Measurements from ENCODE around the gene GRIN2A. TPM values are rescaled to one million over a fixed set of nuclear protein-coding genes. Genes with fewer than 3 reads are reported as not detected.

The GRIN2A gene
- polyA plus RNA-seq, 12 donors = 0.11 to 1.00 (median 0.36) TPM; not detected in 2

- DNase-seq = no peak
Observed at GRCh38 chr16:10130538-10130937, 51.7 kb downstream of the GRIN2A start.

GRCh38 chr16:10128397-10129258, 53.6 kb downstream of the GRIN2A start:
- DNase-seq = no peak

DNA sequence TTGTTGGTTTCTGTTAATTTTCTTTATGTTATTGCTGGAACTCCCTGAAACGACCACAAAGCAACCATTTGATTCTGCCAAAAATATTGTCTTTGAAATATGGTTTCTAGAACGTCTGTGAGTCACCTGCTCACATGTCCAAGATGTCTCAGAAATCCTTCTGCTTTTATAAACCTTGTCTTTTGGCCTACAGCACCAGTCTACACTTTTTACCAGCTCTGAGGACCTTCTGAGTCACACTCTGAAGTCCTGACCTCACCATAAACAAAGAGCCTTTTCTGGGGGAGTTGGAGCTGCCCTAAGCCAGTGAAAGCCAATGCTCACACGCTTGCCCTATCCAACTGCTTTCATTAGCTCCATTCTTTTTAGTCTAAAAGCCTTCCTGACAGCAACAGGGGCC, 55.5 kb downstream of the GRIN2A start:
- no peak for DNase-seq

GRCh38 chr16:10123141-10123540, 59.1 kb downstream of the GRIN2A start:
- DNase-seq = no peak

GRCh38 chr16:10122546-10122945, 59.7 kb downstream of the GRIN2A start:
- no peak for DNase-seq

- no peak for DNase-seq
Observed at GRCh38 chr16:10121897-10122425, 60.3 kb downstream of the GRIN2A start.

GRCh38 chr16:10121491-10121890, 60.7 kb downstream of the GRIN2A start:
- no peak for DNase-seq

- no peak for DNase-seq
Observed at GRCh38 chr16:10120953-10121352, 61.3 kb downstream of the GRIN2A start.

DNA sequence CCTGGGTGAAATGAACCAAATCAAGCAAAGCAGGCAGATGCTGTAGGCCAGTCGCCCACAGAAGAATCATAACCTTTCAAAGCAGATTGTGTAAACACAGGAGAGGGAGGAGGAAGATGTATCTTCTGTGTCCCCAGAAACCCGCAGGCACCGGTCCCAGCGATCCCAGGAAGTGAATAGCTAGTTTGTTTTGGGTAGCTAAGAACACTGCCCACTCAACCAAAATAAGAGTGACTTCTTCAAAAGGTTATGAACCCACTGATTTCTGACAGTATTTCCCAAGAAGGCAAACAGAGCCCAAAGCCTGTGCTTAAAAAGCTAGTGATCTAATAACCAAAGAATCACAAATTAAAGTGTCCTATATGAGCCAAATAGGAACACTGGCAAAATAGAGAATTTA, 67.8 kb downstream of the GRIN2A start:
- DNase-seq = no peak

DNA sequence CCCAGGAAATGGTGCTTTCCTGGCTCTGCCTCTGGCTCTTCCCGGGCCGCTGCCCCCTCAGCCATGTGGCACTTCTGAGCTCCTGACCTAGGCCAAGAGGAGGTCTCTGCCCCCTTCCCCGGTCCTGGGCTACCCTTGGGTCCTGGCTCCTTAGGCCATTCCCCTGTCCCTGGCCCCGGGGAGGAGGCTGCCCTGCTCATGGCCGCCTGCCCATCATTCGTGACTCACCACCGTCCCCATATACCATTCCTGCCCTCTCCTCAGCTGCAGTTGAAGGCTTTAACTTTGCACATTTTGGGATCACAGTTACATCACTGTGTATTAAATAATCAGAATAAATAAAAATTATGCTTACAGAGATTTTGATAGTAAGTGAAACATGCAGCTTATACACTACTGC, 69.0 kb downstream of the GRIN2A start:
- DNase-seq = no peak

DNA sequence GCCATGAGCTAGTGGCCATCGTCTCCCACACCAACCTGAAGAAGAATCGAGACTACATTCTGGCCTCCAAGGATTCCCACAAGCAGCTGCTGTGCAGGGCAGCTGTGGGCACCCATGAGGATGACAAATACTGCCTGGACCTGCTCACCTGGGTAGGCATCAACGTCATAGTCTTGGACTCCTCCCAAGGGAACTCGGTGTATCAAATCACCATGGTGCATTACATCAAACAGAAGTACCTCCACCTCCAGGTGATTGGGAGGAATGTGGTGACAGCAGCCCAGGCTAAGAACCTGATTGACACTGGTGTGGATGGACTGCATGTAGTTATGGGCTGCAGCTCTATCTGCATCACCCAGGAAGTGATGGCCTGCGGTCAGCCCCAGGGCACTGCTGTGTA, 70.2 kb downstream of the GRIN2A start:
- no peak for DNase-seq

GRCh38 chr16:10111156-10111761, 71.0 kb downstream of the GRIN2A start:
- no peak for DNase-seq

DNA sequence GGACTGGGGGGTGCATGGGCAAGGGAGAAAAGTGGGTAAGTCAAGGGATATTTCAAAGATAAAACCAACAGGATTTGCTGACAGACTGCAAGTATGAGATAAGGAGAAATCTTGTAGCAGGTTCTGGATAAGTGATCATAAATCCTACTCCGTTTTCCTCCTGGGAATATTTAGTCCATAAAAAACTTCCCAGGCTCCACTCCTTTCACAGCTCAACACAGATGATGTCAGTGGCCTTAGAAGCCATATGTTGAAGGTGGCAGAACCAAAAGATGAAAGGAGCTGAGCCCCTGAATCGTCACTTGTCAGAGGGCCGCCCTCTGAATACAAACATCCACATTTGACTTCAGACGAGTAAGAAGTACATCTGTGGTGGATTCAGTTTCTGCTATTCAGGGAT, 71.7 kb downstream of the GRIN2A start:
- no peak for DNase-seq

- DNase-seq = no peak
Observed at GRCh38 chr16:10107081-10107480, 75.1 kb downstream of the GRIN2A start.

- DNase-seq = no peak
Observed at GRCh38 chr16:10103700-10104099, 78.5 kb downstream of the GRIN2A start.

GRCh38 chr16:10103118-10103517, 79.1 kb downstream of the GRIN2A start:
- DNase-seq = no peak

GRCh38 chr16:10100829-10101228, 81.4 kb downstream of the GRIN2A start:
- DNase-seq = no peak

DNA sequence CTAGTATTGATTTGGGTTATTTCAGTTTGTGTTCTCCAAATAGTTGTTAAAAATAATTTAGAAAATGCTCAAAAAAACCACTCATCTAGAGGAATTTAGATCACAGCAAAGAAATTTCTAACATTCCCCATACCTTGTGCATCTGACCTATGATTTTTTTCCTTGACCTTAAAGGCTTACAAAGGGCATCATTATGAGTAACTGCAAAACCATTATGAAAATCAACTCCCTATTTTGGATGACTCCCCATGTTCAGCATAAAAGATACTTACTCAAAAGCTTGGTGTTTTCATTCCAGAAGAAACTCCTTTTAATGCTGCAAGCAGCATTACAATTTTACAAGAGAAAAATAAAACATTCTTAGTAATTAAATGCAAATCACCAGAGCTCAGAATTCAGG, 83.2 kb downstream of the GRIN2A start:
- no peak for DNase-seq

DNA sequence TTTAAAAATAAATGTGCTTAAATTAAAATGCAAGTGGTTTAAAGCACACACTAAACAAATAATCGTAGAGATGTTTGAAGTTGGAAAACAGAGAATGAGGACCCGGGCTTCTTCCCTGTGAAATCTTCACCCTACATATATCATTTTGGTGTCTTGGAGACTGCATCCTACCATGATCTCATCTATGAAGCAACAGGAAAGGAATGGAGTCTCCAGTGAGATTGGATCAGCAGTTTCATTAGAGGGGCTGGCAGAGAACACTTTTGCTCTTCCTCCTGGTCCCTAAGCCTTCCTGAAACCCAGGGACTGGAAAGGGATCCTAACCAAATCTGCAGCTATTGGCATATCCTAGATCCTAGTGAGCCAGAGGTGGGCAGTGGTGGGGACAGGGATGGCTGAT, 85.0 kb downstream of the GRIN2A start:
- peak; percentile 32 for DNase-seq

- no peak for DNase-seq
Observed at GRCh38 chr16:10093576-10093975, 88.7 kb downstream of the GRIN2A start.

DNA sequence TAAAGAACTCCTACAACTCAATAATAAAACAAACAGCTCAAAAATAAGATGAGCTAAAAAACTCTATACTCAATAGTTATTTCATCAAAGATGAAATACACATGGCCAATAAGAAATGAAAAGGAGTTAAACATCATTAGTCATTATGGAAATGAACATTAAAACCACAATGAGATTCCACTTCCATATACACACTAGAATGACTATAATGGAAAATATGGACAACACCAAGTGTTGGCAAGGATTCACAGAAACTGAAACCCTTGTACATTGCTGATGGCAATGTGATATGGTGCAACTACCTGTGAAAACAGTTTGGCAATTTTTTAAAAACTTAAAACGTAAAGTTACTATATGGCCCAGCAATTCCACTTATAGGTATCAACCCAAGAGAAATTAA, 91.4 kb downstream of the GRIN2A start:
- DNase-seq = no peak

GRCh38 chr16:10088380-10088793, 93.8 kb downstream of the GRIN2A start:
- no peak for DNase-seq

DNA sequence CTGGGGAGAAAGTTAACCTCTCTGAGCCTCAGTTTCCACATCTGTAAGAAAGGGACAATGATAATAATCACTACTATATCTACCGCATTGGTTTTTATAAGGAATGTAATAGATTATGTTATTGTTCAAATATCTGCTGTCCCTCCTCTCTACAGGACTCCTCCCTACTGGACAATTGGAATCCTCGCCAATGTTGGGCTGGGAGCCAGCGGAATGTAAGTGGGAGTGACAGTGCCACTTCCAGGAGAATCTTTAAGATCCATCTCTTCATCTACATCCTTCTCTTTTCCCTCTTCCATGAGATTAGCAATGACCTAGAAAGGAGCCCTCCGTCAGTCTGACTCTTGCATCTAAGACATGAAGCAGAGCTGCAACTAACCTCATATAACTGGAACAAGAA, 95.1 kb downstream of the GRIN2A start:
- DNase-seq = no peak

Measured in muscle of arm (tissue), 12 donors.